NCI-H345 treated with DMSO at 0.1 percent for 48 hours (cell line): ENCODE measurements around the gene PTPRA.
A peak's percentile ranks its signal among the peaks of the same experiment; 100 is the strongest.
"Not testable (repeated sequence)": the region's sequence is repeated elsewhere in the genome, so short reads cannot be mapped to it uniquely, and the experiment has no call there.

ENCODE experiments used
- DNase-seq: peaks from one replicate; lab custom pipeline; 2025; ENCODE audit not compliant: unreplicated experiment; lab: John Stamatoyannopoulos, UW

PTPRA gene

DNA sequence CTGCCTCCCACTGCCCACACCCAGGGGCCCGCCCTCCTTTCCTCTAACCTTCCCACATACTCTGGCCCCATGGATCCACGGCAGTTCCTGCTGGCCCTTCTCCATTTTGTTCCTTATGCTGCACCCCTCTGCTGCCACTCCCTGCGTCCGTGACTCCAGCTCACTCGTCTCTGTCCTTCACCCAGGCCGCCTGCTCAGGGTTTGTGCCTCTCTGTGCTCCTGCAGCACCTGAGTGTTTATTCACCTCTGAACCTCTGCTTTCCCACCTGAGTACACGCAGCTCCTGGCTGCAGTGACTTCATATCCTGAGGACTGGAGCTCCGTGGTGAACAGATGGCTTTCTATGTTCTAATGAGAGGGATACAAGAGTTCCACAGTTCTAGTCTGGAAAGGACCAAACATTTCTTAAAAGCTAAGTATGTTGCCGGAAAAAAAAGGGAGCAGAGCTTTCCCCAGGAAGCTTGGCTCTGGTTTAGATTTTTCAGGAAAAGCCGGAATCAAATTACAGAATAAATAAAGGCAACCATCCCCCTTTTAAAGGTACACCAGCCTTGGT, 168.7 kb downstream of the PTPRA start:
- DNase-seq: peak; percentile 40

- DNase-seq: no peak
Measured at GRCh38 chr20:3042625-3043024, 169.3 kb downstream of the PTPRA start.

GRCh38 chr20:3043322-3043721, 170.0 kb downstream of the PTPRA start, which contains the start of gene GNRH2:
Gene GNRH2 (plus strand): TSS chr20:3043622. CDS start chr20:3044415, 793 bp downstream.
- DNase-seq: no peak

DNA sequence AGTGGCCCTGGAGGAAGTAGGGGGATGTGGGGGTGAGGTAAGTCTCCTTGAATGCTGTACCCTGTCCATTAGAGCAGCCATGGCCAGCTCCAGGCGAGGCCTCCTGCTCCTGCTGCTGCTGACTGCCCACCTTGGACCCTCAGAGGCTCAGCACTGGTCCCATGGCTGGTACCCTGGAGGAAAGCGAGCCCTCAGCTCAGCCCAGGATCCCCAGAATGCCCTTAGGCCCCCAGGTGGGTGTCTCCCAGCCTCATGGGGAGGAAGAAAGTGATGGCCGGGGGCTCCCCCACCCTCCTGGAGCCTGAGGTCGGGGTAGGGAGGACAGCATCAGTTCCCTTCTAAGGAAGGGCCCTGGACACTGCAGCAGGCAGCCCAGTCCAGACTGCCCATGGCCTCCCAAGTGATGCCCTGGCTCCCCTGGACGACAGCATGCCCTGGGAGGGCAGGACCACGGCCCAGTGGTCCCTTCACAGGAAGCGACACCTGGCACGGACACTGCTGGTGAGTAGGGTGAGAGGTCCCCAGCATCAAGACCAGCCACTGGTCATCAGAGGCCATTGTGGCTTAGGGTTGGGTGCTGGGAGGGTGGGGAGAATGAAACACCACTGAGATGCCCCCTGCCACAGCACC, 171.2 kb downstream of the PTPRA start:
- no peak for DNase-seq

DNA sequence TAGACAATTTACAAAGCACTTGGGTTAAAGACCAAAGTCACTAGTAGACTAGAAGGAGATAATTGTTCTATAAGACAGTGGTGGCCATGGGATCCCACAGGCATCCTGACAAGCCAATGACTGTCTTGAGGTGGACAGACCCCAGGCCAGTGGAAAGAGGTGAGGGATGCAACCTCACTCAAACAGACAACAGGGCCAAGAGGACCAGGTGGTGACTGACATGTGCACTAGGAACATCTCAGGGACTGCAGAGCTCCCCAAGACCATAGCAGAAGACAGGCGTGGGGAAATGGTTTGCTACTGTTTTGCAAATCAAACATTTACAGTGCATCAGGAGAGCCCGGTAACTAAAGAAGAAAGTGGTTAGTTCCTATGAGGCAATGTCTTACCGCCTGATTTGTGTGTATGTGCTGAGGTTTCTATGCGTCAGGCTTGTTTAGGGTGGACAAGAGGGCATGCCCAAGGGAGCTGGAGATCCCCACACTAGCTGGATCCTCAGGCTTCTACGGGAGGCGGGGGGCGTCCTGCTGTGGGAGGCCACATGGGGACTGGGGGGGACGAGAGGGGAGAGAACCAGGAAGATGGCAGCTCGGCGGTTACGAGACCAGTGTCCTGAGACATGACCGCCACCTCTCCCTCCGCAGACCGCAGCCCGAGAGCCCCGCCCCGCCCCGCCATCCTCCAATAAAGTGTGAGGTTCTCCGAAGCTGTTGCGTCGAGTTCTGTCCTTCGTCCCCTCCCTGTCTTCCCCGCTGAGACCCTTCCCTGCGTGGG, 171.9 kb downstream of the PTPRA start:
- DNase-seq: peak; percentile 67

DNA sequence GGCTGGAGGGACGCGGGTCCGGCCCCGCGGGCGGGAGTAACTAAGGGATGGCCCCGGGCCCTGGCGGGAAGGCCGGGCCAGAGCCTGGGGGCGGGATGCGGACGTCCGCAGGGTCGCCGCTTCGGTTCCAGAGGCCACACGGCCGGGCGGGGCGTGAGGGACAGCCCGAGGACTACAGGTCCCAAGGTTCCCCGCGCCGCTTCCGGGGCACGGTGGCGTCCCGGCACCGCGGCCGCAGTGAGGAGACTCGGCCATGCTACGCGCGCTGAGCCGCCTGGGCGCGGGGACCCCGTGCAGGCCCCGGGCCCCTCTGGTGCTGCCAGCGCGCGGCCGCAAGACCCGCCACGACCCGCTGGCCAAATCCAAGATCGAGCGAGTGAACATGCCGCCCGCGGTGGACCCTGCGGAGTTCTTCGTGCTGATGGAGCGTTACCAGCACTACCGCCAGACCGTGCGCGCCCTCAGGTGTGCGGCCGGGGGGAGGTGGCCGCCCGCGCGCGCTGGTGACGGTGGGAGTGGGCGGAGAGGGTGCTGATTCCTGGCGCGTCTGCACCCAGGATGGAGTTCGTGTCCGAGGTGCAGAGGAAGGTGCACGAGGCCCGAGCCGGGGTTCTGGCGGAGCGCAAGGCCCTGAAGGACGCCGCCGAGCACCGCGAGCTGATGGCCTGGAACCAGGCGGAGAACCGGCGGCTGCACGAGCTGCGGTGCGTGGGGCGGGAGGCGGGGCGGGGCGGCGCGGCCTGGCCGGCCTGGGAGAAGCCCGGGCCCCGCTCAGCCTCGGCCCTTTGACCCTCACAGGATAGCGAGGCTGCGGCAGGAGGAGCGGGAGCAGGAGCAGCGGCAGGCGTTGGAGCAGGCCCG, 172.8 kb downstream of the PTPRA start, which contains the start of gene MRPS26:
MRPS26 (plus strand) TSS at position 237 of the 861 bp plus-strand sequence; CDS start at position 254, 17 bp downstream.
- DNase-seq: peak; percentile 68

DNA sequence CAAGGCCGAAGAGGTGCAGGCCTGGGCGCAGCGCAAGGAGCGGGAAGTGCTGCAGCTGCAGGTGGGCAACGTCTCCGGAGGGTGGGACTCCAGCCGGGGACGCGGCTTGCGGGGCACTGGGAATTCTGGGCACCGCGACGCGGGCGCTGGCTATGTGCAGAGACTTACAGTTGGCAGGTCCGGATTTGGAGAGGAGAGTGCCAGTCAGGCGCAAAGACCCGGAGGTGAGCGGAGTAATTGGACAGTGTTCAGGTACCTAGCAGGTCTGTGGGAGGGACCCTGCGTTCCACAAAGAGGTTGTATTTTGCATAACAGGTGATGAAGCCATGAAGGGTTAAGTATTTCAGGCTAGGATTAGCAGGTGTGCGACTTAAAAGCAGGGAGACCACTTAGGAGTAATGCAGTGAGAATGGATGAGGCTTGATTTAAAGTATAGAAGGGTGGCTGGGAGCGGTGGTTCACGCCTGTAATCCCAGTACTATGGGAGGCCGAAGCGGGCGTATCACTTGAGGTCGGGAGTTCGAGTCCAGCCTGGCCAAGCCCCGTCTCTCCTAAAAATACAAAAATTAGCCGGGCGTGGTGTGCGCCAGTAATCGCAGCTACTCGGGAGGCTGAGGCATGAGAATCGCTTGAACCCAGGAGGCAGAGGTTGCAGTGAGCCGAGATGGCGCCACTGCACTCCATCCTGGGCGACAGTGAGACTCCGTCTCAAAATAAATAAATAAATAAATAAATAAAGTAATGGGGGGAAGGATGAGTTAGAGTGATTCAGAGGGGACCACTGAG, 173.6 kb downstream of the PTPRA start:
- peak; percentile 87 for DNase-seq

DNA sequence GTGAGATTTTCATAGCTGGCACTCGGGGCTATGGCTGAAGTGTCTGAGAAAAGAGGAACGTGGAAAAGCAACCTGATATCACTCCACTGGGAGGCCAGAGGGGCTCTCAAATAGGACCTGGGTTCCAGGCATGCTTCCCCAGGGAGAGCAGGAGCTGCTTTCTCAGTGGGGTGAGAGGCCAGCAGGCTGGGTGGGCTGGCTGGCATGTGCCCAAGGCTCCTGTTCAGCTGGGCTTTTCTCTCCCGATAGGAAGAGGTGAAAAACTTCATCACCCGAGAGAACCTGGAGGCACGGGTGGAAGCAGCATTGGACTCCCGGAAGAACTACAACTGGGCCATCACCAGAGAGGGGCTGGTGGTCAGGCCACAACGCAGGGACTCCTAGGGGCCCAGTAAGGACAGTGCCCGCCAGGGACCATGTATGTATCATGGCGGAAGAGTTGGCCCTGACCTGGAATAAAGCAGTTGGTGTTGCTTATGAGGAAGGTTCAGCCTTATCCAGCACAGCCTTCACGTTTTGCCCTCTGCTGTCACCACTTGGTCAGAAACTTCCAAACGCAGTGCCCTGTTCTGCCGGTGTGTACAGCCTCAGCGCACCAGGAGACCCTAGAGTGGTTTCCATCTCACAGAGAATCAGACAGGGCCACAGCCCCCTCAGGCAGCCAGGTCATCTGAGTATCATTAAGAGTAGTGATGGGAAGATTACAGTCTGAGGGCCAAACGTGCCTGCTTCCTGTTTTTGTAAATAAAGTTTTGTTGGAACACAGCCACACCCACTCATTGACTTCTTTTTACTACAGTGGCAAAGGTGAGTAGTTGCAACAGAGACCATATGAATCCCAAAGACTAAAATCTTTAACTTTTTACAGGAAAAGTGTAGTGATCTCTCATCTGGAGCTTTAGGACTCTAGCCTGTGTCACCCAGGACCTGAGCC, 174.5 kb downstream of the PTPRA start:
- no peak for DNase-seq

- DNase-seq: no peak
Measured at GRCh38 chr20:3051385-3052019, 178.2 kb downstream of the PTPRA start.

- DNase-seq: no peak
Measured at GRCh38 chr20:3059489-3059888, 186.2 kb downstream of the PTPRA start.

DNA sequence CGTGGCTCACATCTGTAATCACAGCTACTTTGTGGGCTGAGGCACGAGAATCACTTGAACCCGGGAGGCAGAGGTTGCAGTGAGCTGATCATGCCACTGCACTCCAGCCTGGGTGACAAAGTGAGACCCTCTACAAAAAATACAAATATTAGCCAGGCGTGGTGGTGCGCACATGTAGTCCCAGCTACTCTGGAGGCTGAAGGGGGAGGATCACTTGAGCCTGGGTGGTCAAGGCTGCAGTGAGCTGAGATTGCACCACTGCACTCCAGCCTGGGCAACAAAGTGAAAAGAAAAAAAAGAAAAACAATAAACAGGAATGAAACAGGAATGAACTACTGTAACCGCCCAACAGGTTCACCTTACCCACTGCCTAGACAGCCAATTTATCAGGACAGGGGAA, 190.8 kb downstream of the PTPRA start:
- DNase-seq: not testable (repeated sequence)

- DNase-seq: no peak
Measured at GRCh38 chr20:3067139-3068014, 194.1 kb downstream of the PTPRA start.

DNA sequence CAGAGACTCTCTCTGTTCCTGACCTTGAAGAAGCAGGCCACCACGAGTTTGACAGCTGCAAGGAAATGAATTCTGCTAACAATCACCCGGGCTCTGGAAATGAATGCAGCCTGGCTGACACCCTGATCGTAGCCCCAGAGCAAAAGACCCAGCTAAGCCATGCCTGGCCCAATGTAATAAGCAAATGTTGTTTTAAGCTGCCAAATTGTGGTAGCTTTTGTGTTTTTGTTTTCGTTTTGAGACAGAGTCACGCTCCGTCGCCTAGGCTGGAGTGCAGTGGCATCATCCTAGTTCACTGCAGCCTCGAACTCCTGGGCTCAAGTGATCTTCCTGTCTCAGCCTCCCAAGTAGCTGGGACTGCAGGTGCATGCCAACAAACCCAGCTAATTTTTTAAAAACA, 194.8 kb downstream of the PTPRA start:
- no peak for DNase-seq

DNA sequence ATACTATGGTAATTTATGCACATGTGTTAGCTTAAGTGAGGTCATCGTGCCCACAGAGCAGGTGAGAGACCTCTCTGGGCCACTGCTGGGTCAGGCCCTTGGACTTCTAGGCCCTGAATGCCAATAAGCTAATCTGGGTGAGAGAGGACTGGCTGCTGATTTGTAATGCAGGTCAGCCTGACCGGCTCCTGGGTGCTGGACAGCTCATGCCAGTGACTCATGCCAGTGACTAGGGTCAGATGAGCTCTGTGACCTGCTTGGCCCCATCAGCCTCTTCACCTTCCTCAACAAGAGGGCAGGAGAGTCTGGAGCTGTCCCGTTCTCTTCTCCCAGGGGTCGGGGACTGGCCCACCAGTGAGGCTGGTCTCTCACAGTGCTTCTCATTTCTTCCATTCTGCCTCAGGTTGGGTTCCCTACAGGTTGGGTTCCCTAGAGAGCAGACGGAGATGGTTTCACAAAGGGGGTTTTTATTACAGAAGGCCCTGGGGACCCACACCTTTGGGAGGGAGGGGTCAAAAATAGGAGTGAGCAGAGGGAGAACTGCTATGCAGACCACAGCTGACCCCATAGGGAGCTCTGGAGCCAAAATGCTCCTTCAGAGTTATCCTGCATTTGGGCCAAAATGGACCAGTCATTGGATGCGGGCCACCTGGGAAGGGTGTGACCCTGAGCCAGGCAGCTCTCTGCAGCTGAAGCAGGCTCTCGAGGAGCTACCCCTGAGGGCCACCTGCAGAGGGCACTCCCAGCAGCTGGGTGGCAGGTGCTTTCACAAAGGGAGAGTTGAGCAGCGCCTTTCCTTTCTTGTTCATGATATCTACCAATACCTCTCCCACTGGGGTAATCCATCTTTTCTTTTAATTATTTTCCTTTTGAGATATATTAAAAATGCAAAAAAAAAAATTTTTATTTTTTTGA, 196.0 kb downstream of the PTPRA start:
- DNase-seq: peak; percentile 88

- no peak for DNase-seq
Measured at GRCh38 chr20:3070725-3071124, 197.4 kb downstream of the PTPRA start.

- DNase-seq: no peak
Measured at GRCh38 chr20:3071266-3071609, 198.0 kb downstream of the PTPRA start.
